Glomerular visceral epithelial cell (primary cell): ENCODE data around the gene ATP6AP2.

Source experiments
- DNase-seq: peaks from one replicate; pipeline ENCODE4 v3.0.0-alpha.2; 2016; ENCODE audit errors: extremely low spot score

The ATP6AP2 gene

DNA sequence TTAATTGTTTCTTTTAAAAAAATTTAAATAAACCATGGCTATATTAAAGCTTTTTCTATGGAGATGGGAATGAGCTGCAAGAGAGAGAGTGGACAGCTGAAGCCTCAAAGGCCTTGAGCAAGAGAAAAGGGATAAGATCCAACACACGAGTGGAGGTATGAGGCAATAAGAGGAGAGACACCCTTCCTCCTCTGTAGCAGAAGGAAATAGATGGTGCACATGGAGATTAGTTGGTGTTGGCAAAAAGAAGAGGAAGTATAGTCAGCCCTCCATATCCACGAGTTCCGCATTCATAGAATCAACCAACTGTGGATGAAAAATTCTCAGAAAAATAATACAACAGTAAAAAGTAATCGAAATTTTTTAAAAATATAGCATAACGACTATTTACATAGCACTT lies 63.4 kb downstream of the ATP6AP2 start:
- DNase-seq: peak; percentile 22

DNA sequence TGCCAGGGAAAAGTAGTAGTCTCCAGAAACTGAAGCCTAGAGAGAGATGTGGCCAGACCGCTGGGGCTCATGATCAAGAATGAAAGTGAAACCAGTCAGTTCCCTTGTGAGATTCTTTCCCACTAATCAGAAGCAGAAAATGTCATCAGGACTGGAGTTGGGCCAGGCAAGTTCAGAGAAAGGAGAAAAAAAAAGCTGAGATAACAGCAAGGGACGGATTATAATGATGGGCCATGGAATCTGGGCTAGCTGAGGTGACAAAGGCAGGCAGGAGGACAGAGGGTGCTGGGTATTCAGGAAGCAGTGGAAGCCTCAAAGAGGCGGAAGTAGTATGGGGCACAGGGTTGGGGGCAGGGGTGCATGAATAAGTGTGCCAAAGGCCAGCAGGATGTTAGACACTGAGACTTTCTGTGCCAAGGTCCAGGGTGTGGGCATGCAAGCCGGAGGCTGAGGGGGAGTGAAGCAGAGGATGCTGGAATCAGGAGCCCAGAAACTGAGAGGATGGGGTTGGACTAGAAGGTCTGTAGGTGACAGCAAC lies 64.1 kb downstream of the ATP6AP2 start:
- peak; percentile 60 for DNase-seq

DNA sequence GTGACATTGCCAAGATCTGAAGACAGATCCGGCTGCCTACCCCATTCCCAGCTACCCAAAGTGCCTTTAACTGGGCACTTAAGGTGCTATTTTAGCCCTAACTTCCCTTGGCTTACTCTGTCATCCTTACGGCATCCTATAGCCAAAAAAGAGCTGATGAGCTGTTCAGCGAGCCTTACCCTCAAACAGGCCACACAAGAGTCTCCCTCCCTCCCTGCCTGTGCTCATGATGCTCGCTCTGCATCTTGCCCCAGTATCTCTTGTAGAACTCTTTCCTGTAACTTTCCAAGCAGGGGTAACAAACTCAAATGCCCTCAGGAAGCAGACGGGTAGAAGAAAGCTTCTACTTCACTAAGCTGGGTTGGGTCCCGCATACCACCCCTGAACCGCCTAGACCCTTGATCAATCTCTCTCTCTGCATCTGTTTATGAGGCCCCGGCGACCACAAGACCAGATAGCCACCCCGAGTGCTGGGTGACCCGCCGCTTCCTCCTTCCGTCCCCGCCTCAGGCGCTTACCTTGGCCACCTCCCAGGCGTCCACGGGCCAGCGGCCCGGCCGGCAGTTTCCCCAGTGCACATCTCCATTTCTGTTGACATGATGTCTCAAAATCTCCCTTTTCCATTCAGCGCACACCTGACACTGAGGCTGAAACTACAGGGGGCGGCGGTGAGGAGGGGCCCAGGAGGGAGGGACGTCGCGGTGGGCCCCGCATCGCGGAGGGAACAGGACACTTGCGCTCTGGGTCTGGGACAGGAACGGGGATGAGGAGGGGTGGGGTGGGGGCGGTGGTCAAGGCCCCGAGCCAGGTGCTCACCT lies 65.9 kb downstream of the ATP6AP2 start:
- DNase-seq: peak; percentile 29

- DNase-seq: peak; percentile 91
Observed at GRCh38 chrX:40647307-40648197, 66.8 kb downstream of the ATP6AP2 start, which contains the start of gene CXorf38. Gene CXorf38 (minus strand): TSS chrX:40647561. CDS start chrX:40647520, 41 bp downstream.

DNA sequence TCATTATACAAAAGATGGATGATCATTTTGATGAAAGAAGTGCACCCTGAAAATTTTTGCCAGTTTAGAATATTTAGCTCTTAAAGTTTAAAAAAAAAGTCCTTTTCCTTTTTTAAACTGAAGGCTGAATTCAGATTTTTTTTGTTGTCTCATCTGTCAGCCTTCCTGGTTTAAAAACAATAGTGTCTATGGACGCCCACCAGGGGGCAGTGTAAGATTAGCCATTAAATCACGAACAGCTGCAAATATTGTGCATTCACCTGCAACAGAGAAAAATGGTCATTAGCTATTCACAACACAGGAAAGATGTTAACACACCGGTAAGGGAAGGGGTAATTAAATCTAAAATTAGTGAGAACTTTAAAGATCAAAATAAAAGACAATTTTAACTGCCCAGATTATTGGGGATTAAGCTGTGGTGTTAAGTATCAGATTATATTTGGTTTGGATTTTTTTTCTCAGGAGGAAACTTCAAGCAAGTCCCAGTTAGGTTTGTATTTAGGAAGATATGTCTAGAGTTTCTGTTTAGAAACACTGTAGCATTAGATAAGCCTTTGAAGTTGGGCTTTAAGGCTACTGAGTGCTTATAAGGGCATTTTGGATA lies 71.0 kb downstream of the ATP6AP2 start:
- DNase-seq: peak; percentile 56

- DNase-seq: no peak
Observed at GRCh38 chrX:40652664-40653063, 71.9 kb downstream of the ATP6AP2 start.

DNA sequence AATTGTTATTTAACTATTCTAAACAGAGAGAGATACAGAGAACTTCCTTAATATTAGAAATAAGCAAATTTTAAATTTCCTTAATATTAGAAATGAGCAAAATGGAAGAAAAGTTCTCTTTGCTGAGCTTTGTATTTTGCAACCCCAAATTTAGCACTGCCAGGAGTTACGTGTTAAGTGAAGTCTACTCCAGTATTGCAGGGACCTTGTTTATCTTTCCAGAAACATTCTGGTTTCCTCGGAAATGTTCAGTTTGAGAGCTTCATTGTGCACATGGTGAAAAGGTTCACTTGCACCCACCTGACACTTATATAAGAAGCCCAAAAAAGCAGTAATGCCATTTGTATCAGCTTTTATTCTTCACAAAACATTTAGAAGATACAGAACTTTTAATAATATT lies 72.8 kb downstream of the ATP6AP2 start:
- DNase-seq: no peak
